RWPE2 (cell line): ENCODE results near the gene EMCN.

Experiments
- ATAC-seq: fragments of 200-7000 bp; cut with Tn5 transposase; 3 replicates; pipeline ENCODE4 v1.9.1; 2021; ENCODE audit warnings: low read depth
- DNase-seq: peaks from one replicate; pipeline ENCODE4 v3.0.0-alpha.2; 2020; ENCODE audit warnings: low spot score
- H3K27ac ChIP-seq: fragments of 450-650 bp; 2 replicates; pipeline ENCODE4 v1.5.1; 2017; ENCODE audit warnings: mild to moderate bottlenecking; ENCODE audit not compliant: poor library complexity, severe bottlenecking
- H3K27me3 ChIP-seq: fragments of 250-450 bp; sonication (Bioruptor Pico); 2 replicates; pipeline ENCODE4 v1.5.1; 2021; ENCODE audit warnings: mild to moderate bottlenecking, moderate library complexity; ENCODE audit not compliant: insufficient read depth, poor library complexity, severe bottlenecking
- H3K36me3 ChIP-seq: fragments of 250-450 bp; sonication (Bioruptor Pico); 2 replicates; pipeline ENCODE4 v1.5.1; 2020; ENCODE audit warnings: low read depth, mild to moderate bottlenecking, moderate library complexity
- H3K4me1 ChIP-seq: fragments of 250-450 bp; sonication (Bioruptor Pico); 2 replicates; pipeline ENCODE4 v1.5.1; 2021; ENCODE audit warnings: mild to moderate bottlenecking, moderate library complexity; ENCODE audit not compliant: insufficient read depth, poor library complexity, severe bottlenecking
- H3K4me3 ChIP-seq: fragments of 250-450 bp; sonication (Bioruptor Pico); 2 replicates; pipeline ENCODE4 v1.5.1; 2021; ENCODE audit warnings: mild to moderate bottlenecking, moderate library complexity; ENCODE audit not compliant: severe bottlenecking
- H3K9me3 ChIP-seq: fragments of 250-450 bp; sonication (Bioruptor Pico); 2 replicates; pipeline ENCODE4 v1.5.1; 2021; ENCODE audit warnings: mild to moderate bottlenecking, moderate library complexity; ENCODE audit not compliant: severe bottlenecking
- TF ChIP-seq, protein P1 (sequence below): fragments of 450-650 bp; IDR thresholded peaks from one replicate; pipeline ENCODE4 v1.5.1; 2017; ENCODE audit warnings: mild to moderate bottlenecking, moderate library complexity; ENCODE audit not compliant: poor library complexity, severe bottlenecking

Gene EMCN

DNA sequence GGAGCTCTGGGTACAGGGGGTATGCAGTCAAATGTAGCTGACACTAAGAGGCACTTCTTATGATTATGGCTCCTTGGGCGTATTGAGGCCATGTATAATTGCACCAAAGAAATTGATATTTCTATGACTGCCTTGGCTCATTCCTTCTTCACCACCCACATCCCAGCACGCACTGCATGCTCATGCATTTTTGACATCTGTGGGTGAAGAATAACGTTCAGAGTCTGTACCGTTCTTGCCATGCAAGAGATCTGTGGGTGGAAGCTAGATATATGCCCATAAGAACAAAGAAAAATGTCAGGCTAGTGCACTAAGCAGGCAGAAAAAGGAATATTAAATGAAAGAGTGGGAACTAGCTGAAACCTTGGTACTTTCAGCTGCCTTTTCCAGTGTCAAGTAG lies 93.4 kb downstream of the EMCN start:
- ATAC-seq (no peak), DNase-seq (no peak)
- H3K9me3 ChIP-seq: no peaks in the 10 kb centered on the region
- peaks cover 27% of the 10 kb centered on the region for H3K4me1 ChIP-seq
- TF ChIP-seq, protein P1, sequence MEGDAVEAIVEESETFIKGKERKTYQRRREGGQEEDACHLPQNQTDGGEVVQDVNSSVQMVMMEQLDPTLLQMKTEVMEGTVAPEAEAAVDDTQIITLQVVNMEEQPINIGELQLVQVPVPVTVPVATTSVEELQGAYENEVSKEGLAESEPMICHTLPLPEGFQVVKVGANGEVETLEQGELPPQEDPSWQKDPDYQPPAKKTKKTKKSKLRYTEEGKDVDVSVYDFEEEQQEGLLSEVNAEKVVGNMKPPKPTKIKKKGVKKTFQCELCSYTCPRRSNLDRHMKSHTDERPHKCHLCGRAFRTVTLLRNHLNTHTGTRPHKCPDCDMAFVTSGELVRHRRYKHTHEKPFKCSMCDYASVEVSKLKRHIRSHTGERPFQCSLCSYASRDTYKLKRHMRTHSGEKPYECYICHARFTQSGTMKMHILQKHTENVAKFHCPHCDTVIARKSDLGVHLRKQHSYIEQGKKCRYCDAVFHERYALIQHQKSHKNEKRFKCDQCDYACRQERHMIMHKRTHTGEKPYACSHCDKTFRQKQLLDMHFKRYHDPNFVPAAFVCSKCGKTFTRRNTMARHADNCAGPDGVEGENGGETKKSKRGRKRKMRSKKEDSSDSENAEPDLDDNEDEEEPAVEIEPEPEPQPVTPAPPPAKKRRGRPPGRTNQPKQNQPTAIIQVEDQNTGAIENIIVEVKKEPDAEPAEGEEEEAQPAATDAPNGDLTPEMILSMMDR: no peak
- no peak overlapping the region for H3K4me3 ChIP-seq
- no peak overlapping the region for H3K27ac ChIP-seq
- no peaks in the 10 kb centered on the region for H3K27me3 ChIP-seq
- H3K36me3 ChIP-seq: no peaks in the 10 kb centered on the region

- Histone ChIP-seq H3K9me3 (no peaks in the 10 kb centered on the region), H3K4me1 (peaks cover 15% of the 10 kb centered on the region), H3K27me3 (no peaks in the 10 kb centered on the region), H3K36me3 (no peaks in the 10 kb centered on the region), H3K4me3 (no peak overlapping the region), H3K27ac (no peak overlapping the region)
- ATAC-seq (no peak), DNase-seq (no peak)
- TF ChIP-seq, protein P1: no peak
Measured at GRCh38 chr4:100422894-100423293, 94.9 kb downstream of the EMCN start.

- TF ChIP-seq, protein P1: peak; percentile 90
- ATAC-seq (peak; percentile 66; the same call in 2 of the 3 replicates), DNase-seq (no peak)
- H3K4me1 ChIP-seq: peaks cover 11% of the 10 kb centered on the region
- no peaks in the 10 kb centered on the region for H3K9me3 ChIP-seq
- peak overlapping the region; percentile 62 for H3K27ac ChIP-seq
- H3K4me3 ChIP-seq: no peak overlapping the region
- no peaks in the 10 kb centered on the region for H3K27me3 ChIP-seq
- no peaks in the 10 kb centered on the region for H3K36me3 ChIP-seq
Measured at GRCh38 chr4:100421361-100421978, 96.4 kb downstream of the EMCN start.

DNA sequence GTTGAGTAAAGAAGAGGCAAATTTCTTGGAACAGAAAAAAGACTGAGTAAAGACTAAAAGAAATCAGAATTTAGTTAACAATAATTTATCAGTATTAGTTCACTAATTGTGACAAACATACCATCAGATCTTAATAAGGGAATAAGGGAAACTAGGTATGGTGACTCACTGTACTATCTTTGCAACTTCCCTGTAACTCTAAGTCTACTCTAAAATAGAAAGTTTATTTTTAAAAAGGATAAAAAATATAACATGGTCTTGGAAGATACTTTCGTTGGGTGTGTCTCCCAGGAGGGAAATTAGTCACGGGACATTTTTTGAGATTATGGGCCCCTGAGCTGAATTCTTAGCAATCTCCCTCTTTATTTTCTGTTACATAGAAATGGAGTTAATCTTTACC lies 97.3 kb downstream of the EMCN start:
- H3K27ac ChIP-seq: peak overlapping the region; percentile 62
- H3K4me3 ChIP-seq: no peak overlapping the region

GRCh38 chr4:100417565-100417964 lies 100.3 kb downstream of the EMCN start:
- H3K9me3 ChIP-seq: no peaks in the 10 kb centered on the region
- TF ChIP-seq, protein P1: no peak
- no peaks in the 10 kb centered on the region for H3K27me3 ChIP-seq
- H3K4me3 ChIP-seq: no peak overlapping the region
- no peak for DNase-seq
- peaks cover 11% of the 10 kb centered on the region for H3K4me1 ChIP-seq
- ATAC-seq: no peak
- H3K27ac ChIP-seq: no peak overlapping the region
- H3K36me3 ChIP-seq: no peaks in the 10 kb centered on the region

More for the DNA sequence above, 97.3 kb downstream of the EMCN start:
- Histone ChIP-seq H3K27me3 (no peaks in the 10 kb centered on the region), H3K9me3 (no peaks in the 10 kb centered on the region), H3K4me1 (peaks cover 11% of the 10 kb centered on the region), H3K36me3 (no peaks in the 10 kb centered on the region)
- TF ChIP-seq, protein P1: no peak
- no peak for DNase-seq
- ATAC-seq: peak; percentile 52; the same call in 2 of the 3 replicates
